Measurements from ENCODE around the gene PAX7. TPM values are rescaled to one million over a fixed set of nuclear protein-coding genes. Genes with fewer than 3 reads are reported as not detected.

PAX7 gene
- total RNA-seq, 2 donors from 2014 or later, result not detected

Other genes starting within 250 kb of the PAX7 start
- gene KLHDC7A, start 149.9 kb upstream of the PAX7 start, total RNA-seq, result under 1 TPM in 1 of 2 donors, not detected in 1; 0.17 TPM
- gene TAS1R2, start 228.8 kb downstream of the PAX7 start, total RNA-seq, result not detected

Measured in natural killer cell treated with Interleukin-12 subunit alpha and Interleukin-12 subunit beta and Interleukin-15 and Interleukin-18, amount 100 ng/mL, for 72 hours (primary cell).